ENCODE results near the gene ATXN2.
"Not testable (repeated sequence)": the region's sequence is repeated elsewhere in the genome, so short reads cannot be mapped to it uniquely, and the experiment has no call there.

Gene ATXN2, protein sequence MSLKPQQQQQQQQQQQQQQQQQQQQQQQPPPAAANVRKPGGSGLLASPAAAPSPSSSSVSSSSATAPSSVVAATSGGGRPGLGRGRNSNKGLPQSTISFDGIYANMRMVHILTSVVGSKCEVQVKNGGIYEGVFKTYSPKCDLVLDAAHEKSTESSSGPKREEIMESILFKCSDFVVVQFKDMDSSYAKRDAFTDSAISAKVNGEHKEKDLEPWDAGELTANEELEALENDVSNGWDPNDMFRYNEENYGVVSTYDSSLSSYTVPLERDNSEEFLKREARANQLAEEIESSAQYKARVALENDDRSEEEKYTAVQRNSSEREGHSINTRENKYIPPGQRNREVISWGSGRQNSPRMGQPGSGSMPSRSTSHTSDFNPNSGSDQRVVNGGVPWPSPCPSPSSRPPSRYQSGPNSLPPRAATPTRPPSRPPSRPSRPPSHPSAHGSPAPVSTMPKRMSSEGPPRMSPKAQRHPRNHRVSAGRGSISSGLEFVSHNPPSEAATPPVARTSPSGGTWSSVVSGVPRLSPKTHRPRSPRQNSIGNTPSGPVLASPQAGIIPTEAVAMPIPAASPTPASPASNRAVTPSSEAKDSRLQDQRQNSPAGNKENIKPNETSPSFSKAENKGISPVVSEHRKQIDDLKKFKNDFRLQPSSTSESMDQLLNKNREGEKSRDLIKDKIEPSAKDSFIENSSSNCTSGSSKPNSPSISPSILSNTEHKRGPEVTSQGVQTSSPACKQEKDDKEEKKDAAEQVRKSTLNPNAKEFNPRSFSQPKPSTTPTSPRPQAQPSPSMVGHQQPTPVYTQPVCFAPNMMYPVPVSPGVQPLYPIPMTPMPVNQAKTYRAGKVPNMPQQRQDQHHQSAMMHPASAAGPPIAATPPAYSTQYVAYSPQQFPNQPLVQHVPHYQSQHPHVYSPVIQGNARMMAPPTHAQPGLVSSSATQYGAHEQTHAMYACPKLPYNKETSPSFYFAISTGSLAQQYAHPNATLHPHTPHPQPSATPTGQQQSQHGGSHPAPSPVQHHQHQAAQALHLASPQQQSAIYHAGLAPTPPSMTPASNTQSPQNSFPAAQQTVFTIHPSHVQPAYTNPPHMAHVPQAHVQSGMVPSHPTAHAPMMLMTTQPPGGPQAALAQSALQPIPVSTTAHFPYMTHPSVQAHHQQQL

GRCh38 chr12:111598637-111599452 is at the start of gene ATXN2:
ATXN2 (minus strand) TSS chr12:111599315; CDS start chr12:111599034, 281 bp downstream.
- peak; percentile 31 for DNase-seq

- DNase-seq: no peak
Measured at GRCh38 chr12:111645433-111645832, 46.3 kb upstream of the ATXN2 start.

DNA sequence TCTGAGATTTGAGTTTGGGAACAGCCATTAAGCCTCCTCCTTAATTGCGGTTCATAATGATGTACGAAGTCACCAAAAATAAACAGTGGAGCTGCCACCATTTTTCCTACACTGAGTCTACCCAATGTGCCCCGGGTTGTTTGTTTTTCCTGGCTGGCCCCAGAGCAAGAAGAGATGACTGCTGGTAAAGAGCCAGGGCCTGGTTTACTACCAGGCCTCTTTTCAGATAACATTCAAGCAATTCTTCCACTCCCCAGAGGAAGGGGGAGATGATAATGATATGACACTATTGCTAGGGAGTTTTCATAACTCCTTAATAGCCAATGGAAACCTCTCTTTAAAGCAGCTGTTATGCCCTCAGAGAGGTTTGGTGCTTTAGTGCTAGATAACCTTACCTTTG is 44.3 kb upstream of the ATXN2 start:
- DNase-seq: no peak

DNA sequence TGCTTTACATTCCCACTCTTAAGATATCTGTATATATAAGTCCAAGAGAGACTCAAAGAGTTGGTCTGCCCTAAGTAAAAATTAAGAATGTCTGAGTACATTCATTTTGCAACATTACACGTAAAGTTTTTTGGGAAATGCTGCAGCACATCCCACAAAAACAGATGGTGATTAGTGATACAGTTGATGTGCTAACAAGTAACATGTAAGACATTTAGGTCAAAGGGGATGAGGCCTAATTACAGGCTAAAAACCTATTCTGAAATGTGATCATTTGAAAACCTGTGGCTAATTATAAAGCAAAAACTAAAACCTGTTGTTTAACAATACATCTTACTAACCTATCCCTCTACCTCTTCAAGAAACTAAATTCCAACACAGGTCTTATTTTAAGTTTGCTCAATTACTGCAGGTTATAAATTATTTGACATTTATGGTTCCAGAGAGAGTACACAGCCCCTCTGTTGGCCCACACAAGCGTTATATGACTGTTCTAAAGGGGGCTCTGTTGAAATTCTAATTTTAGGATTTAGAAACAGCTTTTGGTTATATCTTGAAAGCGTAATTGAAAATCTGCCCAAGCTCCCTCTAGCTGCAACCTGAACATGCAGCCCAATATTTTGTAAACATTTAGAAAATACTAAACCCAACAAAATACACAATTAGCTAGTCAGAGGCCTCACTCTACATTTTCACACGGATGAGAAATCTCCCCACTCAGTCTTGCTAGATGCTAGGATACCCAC is 43.7 kb upstream of the ATXN2 start:
- DNase-seq: no peak

DNA sequence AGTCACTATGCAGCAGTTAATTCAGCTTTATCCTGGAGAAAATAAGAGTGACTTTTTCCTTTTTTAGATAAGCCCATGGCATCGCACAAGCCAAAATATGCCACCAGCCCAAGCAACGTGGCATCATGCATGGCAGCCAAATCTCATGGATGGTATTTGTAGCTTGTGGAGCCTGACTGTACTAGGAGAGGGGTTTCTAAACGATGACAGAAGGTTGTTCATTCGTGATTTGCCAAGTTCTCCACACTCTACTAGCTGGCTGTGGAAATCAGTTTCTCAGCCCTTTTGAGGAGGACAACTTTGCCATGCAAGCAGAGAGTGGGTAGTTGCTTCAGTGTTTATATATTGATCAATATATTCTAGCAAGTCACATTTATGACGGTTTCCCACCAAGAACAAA is 41.4 kb upstream of the ATXN2 start:
- DNase-seq: no peak

DNA sequence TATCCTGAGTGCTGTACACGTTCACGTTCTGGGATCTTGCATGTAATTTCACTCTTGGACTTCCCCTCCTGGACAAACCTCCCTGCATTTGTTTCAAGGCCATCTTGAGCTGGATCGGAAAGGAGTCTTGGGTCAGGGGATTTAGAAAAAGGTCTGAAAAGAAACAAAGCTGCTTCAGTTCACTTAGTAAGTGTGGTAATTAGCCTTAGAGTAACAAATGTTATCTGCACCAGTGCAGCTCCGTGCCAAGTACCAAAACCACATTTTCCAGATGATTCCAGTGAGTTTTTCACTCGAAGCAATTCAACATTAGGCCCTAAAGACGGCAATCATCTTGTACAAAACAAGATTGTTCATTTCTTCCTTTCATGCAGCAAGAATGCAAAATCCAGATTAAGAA is 39.4 kb upstream of the ATXN2 start:
- DNase-seq: no peak

DNA sequence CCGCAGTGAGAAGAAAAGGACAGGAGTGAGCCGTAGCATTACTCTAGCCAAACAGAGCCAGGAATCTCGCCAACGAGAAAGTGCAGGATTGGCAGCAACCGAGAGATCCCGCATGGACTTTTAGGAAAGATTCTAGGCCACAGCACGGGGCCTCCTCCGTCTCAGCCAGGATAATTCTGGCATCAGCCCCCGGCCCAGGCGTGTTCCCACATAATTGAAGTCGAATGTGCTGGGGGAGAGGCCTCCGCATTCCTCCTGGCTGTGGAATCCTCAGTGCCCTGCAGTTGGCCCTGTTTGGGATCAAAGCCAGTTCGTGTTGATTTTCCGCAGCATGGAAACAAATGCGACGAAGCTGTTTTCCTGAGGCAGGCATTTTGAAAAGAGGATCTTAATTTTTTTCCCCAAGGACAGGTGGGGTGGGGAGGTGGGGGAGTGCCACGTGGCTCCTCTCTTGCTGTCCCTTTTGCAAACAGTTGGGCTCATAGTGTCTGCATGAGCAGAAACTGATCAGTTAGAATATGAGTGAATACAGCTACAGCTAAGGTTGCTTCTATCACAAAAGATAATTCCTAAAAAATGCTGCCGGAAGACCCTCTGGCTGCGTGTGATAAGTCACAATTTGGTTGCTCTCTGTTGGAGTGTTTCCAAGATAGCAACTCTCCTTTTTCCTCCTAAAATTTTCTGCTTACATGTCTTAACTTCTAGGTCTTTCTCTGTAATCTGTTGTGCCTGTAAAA is 37.3 kb upstream of the ATXN2 start:
- no peak for DNase-seq

- no peak for DNase-seq
Measured at GRCh38 chr12:111635524-111635923, 36.4 kb upstream of the ATXN2 start.

GRCh38 chr12:111628505-111629260 is 29.6 kb upstream of the ATXN2 start:
- no peak for DNase-seq

DNA sequence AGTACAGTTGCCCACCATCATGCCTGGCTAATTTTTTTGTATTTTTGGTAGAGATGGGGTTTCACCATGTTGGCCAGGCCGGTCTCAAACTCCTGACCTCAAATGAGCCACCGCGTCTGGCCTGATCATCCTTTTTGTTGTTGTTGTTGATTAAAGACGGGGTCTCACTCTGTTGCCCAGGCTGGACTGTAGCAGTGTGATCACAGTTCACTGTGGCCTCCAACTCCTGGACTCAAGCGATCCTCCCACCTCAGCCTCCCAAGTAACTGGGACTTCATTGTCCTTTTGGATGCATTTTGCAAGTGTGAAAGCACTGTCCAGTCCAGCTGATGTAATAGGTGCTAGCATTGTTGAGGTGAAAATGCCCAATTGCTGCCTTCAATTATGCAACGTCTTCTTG is 27.1 kb upstream of the ATXN2 start:
- DNase-seq: no peak

DNA sequence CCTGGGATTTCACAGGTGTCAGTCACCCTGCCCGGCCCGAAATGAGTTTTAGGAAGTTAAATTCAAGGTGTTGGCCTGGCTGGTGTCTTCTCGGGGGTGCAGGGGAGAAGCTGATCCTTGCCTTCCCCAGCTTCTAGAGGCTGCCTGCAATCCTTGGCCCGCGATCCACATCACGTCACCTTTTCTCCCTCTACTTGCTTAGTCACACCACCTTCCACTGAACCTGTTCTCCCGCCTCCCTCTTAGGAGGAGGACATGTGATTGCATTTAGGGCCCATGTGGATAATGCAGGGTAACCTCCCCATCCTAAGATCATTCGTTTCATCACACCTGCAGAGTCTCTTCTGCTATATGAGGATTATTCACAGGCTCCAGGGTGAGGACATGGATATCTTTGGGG is 25.4 kb upstream of the ATXN2 start:
- no peak for DNase-seq

- DNase-seq: not testable (repeated sequence)
Measured at GRCh38 chr12:111617841-111618240, 18.7 kb upstream of the ATXN2 start.

GRCh38 chr12:111616177-111616623 is 17.1 kb upstream of the ATXN2 start:
- DNase-seq: no peak

DNA sequence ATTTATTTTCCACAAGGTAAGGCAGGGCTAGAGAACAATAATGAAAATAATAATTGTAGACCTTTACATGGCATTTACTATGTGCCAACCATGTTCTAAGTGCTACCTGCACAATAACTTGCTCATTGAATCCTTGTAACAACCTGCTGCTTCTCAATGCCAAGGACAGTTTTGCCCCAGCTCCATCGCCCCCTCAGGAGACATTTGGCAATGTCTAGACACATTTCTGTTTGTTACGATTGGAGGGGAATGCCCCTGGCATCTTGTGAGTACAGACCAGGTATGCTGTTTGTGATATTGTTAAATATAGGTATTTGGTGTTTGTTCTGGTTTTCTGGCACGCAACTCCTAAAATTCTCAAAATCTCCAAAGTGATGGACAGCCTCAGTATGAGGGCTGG is 8.1 kb upstream of the ATXN2 start:
- no peak for DNase-seq

- no peak for DNase-seq
Measured at GRCh38 chr12:111606767-111607230, 7.7 kb upstream of the ATXN2 start.

GRCh38 chr12:111605911-111606766 is 7.0 kb upstream of the ATXN2 start:
- DNase-seq: no peak

GRCh38 chr12:111602857-111603256 is 3.7 kb upstream of the ATXN2 start:
- not testable (repeated sequence) for DNase-seq

DNA sequence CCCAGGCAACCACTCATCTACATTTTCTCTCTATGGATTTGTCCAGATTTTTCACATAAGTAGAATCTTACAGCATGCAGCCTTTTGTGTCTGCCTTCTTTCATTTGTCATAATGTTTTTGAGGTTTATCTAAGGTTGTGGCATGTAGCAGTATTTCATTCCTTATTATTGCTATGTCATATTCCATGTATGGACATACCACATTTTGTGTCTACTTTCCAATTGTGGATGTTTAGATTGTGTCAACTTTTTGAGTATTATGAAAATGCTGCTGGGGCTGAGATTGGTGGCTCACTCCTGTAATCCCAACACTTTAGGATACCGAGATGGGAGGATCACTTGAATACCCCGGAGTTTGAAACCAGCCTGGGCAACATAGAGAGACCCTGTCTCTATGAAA is 3.2 kb upstream of the ATXN2 start:
- no peak for DNase-seq

DNA sequence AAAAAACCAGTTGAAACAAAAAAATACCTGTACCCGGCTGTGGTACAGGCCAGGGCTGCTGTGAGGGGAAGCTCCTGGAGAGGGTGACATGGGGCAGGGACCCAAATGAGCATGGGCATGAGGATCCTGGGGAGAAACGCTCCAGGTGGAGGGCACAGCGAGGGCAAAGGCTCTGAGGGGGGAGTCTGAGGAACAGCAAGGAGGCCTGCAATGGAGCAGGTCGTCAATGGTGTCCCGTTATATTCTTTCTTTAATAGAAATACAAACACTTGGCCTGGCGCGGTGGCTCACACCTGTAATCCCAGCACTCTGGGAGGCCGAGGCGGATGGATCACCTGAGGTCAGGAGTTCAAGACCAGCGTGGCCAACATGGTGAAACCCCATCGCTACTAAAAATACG is 1.9 kb upstream of the ATXN2 start:
- not testable (repeated sequence) for DNase-seq

All from NCI-H1048 (cell line).